HEK293 (cell line): Measurements from ENCODE around the gene ZNF367.
"Not testable (repeated sequence)": the region's sequence is repeated elsewhere in the genome, so short reads cannot be mapped to it uniquely, and the experiment has no call there.

Experiments
- SP2 ChIP-seq: fragments of 450-650 bp; formaldehyde crosslinking; IDR thresholded peaks from 2 replicates; pipeline ENCODE4 v1.5.1; 2016; ENCODE audit warnings: missing biosample characterization, missing genetic modification characterization
- ZNF670 ChIP-seq: fragments of 450-650 bp; formaldehyde crosslinking; IDR thresholded peaks from 2 replicates; pipeline ENCODE4 v1.5.1; 2016; ENCODE audit warnings: missing biosample characterization, missing genetic modification characterization, low read depth
- ZSCAN30 ChIP-seq: fragments of 450-650 bp; IDR thresholded peaks from 2 replicates; pipeline ENCODE4 v1.5.1; 2018; ENCODE audit warnings: missing biosample characterization, mild to moderate bottlenecking, missing genetic modification characterization, moderate library complexity
- TF ChIP-seq, protein P1 (sequence below): fragments of 450-650 bp; formaldehyde crosslinking; IDR thresholded peaks from 2 replicates; pipeline ENCODE4 v1.5.1; 2016; ENCODE audit warnings: missing biosample characterization, missing genetic modification characterization

DNA sequence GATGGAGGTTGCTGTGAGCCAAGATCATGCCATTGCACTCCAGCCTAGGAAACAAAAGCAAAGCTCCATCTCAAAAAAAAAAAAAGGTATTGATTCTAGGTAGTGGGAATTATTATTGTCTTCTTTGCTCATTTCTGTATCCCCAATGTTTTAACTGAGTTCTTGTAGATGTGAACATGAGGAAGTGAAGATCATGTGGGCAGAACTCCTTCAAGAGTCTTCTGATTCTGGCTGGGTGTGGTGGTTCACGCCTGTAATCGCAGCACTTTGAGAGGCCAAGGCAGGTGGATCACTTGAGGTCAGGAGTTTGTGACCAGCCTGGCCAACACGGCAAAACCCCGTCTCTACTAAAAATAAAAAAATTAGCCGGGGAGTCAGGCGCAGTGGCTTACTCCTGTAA lies 42.7 kb downstream of the ZNF367 start:
- TF ChIP-seq, protein P1, sequence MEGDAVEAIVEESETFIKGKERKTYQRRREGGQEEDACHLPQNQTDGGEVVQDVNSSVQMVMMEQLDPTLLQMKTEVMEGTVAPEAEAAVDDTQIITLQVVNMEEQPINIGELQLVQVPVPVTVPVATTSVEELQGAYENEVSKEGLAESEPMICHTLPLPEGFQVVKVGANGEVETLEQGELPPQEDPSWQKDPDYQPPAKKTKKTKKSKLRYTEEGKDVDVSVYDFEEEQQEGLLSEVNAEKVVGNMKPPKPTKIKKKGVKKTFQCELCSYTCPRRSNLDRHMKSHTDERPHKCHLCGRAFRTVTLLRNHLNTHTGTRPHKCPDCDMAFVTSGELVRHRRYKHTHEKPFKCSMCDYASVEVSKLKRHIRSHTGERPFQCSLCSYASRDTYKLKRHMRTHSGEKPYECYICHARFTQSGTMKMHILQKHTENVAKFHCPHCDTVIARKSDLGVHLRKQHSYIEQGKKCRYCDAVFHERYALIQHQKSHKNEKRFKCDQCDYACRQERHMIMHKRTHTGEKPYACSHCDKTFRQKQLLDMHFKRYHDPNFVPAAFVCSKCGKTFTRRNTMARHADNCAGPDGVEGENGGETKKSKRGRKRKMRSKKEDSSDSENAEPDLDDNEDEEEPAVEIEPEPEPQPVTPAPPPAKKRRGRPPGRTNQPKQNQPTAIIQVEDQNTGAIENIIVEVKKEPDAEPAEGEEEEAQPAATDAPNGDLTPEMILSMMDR = not testable (repeated sequence)
- not testable (repeated sequence) for TF ChIP-seq ZSCAN30 (tag by site-specific recombination); SP2; ZNF670 (tag by site-specific recombination)
